ENCODE results near the gene RASGEF1C. TPM values are rescaled to one million over a fixed set of nuclear protein-coding genes. Genes with fewer than 3 reads are reported as not detected.

RASGEF1C gene
- 0.08 to 0.11 TPM (median 0.10 TPM) in 4 of 5 replicates, not detected in the other for total RNA-seq (2022; extraction: Qiagen RNA extraction)

DNA sequence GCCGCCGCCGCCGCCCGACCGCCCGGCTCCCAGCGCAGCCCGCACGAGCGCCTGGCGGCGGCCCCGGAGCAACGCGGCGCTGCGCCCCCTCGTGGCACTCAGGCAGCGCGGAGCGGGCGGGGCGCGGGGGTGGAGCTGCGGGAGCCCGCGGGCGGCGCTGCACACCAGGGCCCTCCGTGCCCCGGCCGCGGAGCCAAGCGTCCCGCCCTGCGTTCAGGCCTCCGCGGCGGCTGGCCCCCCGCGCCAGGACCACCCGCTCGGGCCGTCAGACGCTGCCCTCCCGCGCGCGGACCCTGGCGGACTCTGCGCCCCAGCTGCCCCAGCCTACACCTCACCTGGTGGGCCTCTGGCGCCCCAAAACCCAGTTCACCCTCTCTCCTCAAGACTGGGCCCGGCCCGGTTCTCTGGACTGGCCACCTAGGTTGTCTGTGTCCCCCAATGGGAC is at the start of gene RASGEF1C:
TSS of gene RASGEF1C (minus strand) at position 75 of the 445 bp plus-strand sequence. CDS start 71,159 bp downstream, outside the sequence.

DNA sequence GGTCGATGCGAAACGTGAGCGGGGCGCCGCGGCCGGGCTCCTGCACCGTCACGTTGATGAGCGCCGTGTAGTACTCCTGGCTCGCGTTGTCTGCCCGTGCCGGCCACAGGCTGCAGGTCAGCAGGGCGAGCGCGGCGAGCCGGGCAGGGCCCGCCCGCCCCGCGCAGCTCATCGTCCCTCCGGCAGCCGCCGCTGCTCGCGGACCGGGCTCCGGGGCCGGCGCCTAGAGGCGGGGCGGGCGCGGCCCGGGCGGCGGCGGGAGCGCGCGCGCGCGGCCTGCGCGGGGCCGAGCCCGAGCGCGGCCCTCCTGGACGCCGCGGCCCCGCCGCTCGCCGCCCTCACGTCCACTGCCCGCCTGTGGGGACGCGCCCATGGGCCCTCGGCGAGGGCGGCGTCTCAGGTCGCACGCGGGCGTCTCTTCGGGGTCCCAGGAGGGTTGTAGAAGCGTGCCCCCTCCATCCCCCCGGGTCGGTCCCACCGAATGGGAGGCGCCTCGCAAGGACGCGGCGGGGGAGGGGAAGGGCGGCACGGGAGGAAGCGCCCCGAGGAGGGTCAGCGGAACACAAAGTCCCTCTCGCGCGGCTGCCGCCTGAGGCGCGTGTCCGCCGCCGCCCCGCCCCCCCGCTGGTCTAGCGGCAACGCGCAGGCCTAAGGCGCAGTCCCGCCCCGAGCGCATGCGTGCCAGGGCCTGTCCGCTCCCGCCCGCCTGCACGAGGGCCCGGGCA is 137.3 kb downstream of the RASGEF1C start, which contains the start of gene RNF130:
TSS of gene RNF130 (minus strand) at position 229 of the 725 bp plus-strand sequence. CDS start at position 172, 57 bp downstream.

Other genes with a start within 250 kb of the RASGEF1C start
- gene RNF130, start 137.5 kb downstream of the RASGEF1C start, total RNA-seq (2022; extraction: Qiagen RNA extraction), result 35.3 to 45.9 TPM (median 42.7 TPM) in 5 replicates
- 27.5 to 35.4 TPM (median 32.8 TPM) in 5 replicates for gene MAPK9, start 82.9 kb upstream of the RASGEF1C start, total RNA-seq (2022; extraction: Qiagen RNA extraction)
- 44.0 to 51.7 TPM (median 48.7 TPM) in 5 replicates for gene GFPT2, start 144.1 kb upstream of the RASGEF1C start, total RNA-seq (2022; extraction: Qiagen RNA extraction)

Data from A549 treated with AZD2906 at 1 μM for 4 hours (cell line).